ENCODE results near the gene SF3B6. TPM values are rescaled to one million over a fixed set of nuclear protein-coding genes. Genes with fewer than 3 reads are reported as not detected.

The SF3B6 gene
- total RNA-seq, 1 donor from 2014 or later = 128 TPM

- peak within 1 kb of the TSS; percentile 75 for H3K27ac Mint-ChIP-seq
These were observed 8.5 kb upstream of the SF3B6 start, which contains the start of gene TP53I3 for GRCh38 chr2:24084386-24085199. Gene TP53I3 (minus strand): TSS chr2:24084834. CDS start chr2:24084326, 508 bp downstream.

DNA sequence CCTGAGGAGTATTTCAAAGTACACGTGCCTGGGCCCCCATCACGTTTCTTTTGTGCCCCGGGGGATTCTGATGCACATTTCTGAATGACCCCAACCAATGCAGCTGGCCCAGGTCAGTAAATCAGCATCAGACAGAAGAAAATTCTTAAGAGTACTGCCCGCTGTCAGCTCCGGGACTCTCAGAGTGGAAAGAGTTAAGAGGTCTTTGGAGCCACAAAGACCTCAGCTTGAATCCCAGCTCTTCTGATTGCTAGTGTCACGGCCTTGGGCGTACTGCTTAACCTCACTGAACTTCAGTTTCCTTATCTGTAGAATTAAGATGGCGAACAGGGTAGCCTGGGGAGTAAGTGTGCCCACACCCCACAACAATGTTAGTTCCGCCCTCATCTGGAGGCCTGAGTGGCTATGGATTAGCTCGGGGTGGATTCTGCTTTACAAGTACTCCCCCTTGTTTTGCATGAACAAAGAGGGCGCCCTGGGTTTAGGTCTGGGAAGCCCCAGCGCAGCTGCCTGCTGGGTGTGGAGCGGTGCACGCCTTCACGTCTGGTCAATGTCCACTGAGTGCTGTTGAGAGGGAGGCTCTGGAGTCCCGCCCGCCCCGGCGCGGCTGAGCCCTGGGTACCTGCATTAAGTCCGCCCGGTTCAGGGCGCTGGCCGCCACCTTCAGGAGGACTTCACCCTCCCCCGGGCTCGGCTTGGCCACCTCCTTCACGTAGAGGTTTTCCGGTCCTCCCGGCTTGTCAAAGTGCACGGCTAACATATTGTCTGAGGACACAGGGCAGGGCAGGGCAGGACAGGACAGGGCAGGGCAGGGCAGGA lies 7.7 kb upstream of the SF3B6 start:
- Mint-ChIP-seq H3K4me1 (ENCODE audit: low read depth) (peaks cover 18% of the 10 kb centered on the region), H3K27me3 (ENCODE audit: insufficient read depth) (no peaks in the 10 kb centered on the region), H3K9me3 (no peaks in the 10 kb centered on the region), H3K27ac (peak overlapping the region; percentile 75), H3K36me3 (ENCODE audit: low read depth) (peaks cover 5% of the 10 kb centered on the region), H3K4me3 (peak overlapping the region; percentile 85)
- intact Hi-C loops (cut with micrococcal nuclease) = loop anchor here (1.0 to 5.0 kb wide), 9 partner anchors 7 to 299 kb away; partner anchors contain the start of genes ATAD2B, FAM228B, PFN4 and SF3B6
- no peak for DNase-seq (ENCODE audit: low spot score)

More at GRCh38 chr2:24084386-24085199, 8.5 kb upstream of the SF3B6 start, which contains the start of gene TP53I3:
- Mint-ChIP-seq H3K36me3 (ENCODE audit: low read depth) (peaks cover 6% of the 10 kb centered on the region), H3K27me3 (ENCODE audit: insufficient read depth) (no peaks in the 10 kb centered on the region), H3K9me3 (no peaks in the 10 kb centered on the region), H3K4me1 (ENCODE audit: low read depth) (peaks cover 18% of the 10 kb centered on the region), H3K4me3 (peak within 1 kb of the TSS; percentile 85)
- intact Hi-C loops (cut with micrococcal nuclease) = loop anchor here (1.0 to 5.0 kb wide), 9 partner anchors 8 to 298 kb away; partner anchors contain the start of genes ATAD2B, FAM228B, PFN4 and SF3B6
- peak; percentile 77 for DNase-seq (ENCODE audit: low spot score)

DNA sequence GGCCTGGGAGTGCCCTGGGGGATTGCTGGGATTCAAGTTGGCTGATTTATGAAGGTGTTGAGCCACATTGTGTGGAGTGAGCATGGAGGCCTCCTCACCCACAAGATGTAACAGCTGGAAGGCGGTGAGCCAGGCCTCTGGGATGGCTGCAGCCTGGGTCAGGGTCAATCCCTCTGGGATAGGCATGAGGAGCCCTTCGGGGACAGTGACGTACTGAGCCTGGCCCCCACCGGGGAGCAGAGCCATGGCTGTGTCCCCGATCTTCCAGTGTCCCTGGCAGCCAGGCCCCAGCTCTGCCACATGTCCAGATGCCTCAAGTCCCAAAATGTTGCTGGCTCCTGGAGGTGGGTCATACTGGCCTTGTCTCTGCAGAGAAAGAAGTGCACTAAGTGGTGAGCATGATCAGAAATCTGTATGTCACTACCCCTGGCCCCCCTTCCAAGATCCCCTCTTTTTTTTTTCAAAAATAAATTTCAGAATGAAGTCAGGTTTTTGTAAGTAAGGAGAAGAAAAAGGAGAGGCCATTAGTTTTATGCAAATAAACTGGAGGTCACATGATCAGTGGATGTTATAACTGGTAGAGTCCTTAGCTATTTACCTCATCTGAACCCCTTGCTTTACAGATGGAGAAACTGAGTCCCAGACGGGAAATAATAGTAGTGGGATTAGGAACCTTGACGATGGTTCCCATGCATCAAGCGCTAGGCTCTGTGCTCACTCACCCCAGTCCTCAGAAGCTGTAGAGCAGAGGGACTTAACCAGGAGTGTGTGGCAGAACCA lies 6.9 kb upstream of the SF3B6 start:
- Mint-ChIP-seq H3K9me3 (no peaks in the 10 kb centered on the region), H3K4me3 (peak overlapping the region; percentile 85), H3K27me3 (ENCODE audit: insufficient read depth) (no peaks in the 10 kb centered on the region), H3K36me3 (ENCODE audit: low read depth) (peaks cover 5% of the 10 kb centered on the region), H3K4me1 (ENCODE audit: low read depth) (peaks cover 19% of the 10 kb centered on the region), H3K27ac (no peak overlapping the region)
- intact Hi-C loops (cut with micrococcal nuclease) = loop anchor here (5.0 kb wide), 1 partner anchor 276 kb away; no protein-coding TSS in a partner anchor
- DNase-seq (ENCODE audit: low spot score) = no peak

- H3K4me3 Mint-ChIP-seq = no peak overlapping the region
- H3K9me3 Mint-ChIP-seq = no peaks in the 10 kb centered on the region
- DNase-seq (ENCODE audit: low spot score) = no peak
- H3K27ac Mint-ChIP-seq = no peak overlapping the region
- H3K27me3 Mint-ChIP-seq (ENCODE audit: insufficient read depth) = peaks cover 2% of the 10 kb centered on the region
- H3K36me3 Mint-ChIP-seq (ENCODE audit: low read depth) = peaks cover 3% of the 10 kb centered on the region
- peaks cover 27% of the 10 kb centered on the region for H3K4me1 Mint-ChIP-seq (ENCODE audit: low read depth)
- intact Hi-C loops (cut with micrococcal nuclease) = loop anchor here (5.0 kb wide), 1 partner anchor 273 kb away; no protein-coding TSS in a partner anchor
These were observed 4.6 kb upstream of the SF3B6 start for GRCh38 chr2:24080701-24081100.

GRCh38 chr2:24077879-24078278 lies 1.8 kb upstream of the SF3B6 start:
- intact Hi-C loops (cut with micrococcal nuclease) = loop anchor here (2.0 to 5.0 kb wide), 3 partner anchors 45 to 714 kb away; partner anchors contain the start of genes CENPO, FAM228B, PFN4 and PTRHD1
- Mint-ChIP-seq H3K4me1 (ENCODE audit: low read depth) (peaks cover 33% of the 10 kb centered on the region), H3K9me3 (no peaks in the 10 kb centered on the region), H3K36me3 (ENCODE audit: low read depth) (peaks cover 12% of the 10 kb centered on the region), H3K27me3 (ENCODE audit: insufficient read depth) (peaks cover 2% of the 10 kb centered on the region), H3K4me3 (peak overlapping the region; percentile 98), H3K27ac (peak overlapping the region; percentile 52)
- DNase-seq (ENCODE audit: low spot score) = no peak

- Mint-ChIP-seq H3K27ac (peak overlapping the region; percentile 52), H3K4me1 (ENCODE audit: low read depth) (peaks cover 33% of the 10 kb centered on the region)
- intact Hi-C loops (cut with micrococcal nuclease) = loop anchor here (2.0 to 5.0 kb wide), 3 partner anchors 45 to 715 kb away; partner anchors contain the start of genes CENPO, FAM228B, PFN4 and PTRHD1
These were observed 1.4 kb upstream of the SF3B6 start for GRCh38 chr2:24077535-24077877.

DNA sequence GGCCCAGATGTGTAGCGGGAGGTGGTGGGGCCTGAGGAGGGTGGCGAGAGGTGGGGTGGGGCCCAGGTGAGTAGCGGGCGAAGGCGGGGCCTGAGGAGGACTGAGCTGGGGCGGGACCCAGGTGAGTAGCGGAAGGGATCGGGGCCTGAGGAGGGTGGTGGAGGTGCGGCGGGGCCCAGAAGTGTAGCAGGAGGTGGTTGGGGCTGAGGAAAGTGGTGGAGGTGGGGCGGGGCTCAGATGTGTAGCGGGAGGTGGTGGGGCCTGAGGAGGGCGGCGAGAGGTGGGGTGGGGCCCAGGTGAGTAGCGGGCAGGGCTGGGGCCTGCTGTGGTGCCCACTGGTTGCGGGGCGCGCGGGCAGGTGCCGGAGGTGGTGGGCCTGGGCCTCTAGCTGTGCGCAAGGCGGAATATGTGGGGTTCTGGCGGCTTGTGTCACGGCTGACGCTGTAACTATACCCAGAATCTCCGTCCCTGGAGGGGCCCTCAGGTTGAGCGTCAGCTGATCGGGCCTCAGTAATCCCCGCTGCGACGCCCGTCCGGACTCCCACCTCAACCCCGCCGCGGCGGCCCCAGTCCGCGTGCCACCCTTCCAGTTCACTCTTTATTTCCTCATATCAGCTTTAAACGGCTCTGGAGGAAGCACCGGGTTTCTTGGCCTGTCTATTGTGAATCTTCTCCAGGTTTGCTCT lies 866 bp upstream of the SF3B6 start:
- Mint-ChIP-seq H3K27me3 (ENCODE audit: insufficient read depth) (peaks cover 2% of the 10 kb centered on the region), H3K4me3 (peak overlapping the region; percentile 98), H3K9me3 (no peaks in the 10 kb centered on the region), H3K4me1 (ENCODE audit: low read depth) (peaks cover 33% of the 10 kb centered on the region), H3K27ac (peak overlapping the region; percentile 52), H3K36me3 (ENCODE audit: low read depth) (peaks cover 17% of the 10 kb centered on the region)
- no peak for DNase-seq (ENCODE audit: low spot score)
- intact Hi-C loops (cut with micrococcal nuclease) = loop anchor here (1.0 to 5.0 kb wide), 9 partner anchors 7 to 715 kb away; partner anchors contain the start of genes ATAD2B, CENPO, FAM228B and ITSN2

More at GRCh38 chr2:24077535-24077877, 1.4 kb upstream of the SF3B6 start:
- Mint-ChIP-seq H3K27me3 (ENCODE audit: insufficient read depth) (peaks cover 2% of the 10 kb centered on the region), H3K36me3 (ENCODE audit: low read depth) (peaks cover 15% of the 10 kb centered on the region), H3K4me3 (peak overlapping the region; percentile 98), H3K9me3 (no peaks in the 10 kb centered on the region)
- no peak for DNase-seq (ENCODE audit: low spot score)

DNA sequence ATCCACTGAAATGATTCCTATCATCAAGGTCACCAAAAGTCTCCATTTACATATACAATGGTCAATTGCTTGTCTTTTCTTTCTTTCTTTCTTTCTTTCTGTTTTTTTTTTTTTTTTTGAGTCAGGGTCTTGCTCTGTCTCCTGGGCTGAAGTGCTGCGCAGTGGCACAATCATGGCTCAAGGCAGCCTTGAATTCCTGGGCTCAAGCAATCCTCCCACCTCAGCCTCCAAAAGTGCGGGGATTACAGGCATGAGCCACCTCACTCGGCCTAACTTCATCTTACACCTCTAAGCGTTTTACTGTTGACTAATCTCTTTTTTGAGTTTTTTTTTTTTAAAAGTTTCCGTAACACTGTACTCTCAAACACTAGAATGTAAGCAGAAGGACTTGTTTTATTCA lies 867 bp downstream of the SF3B6 start:
- intact Hi-C loops (cut with micrococcal nuclease) = loop anchor here (5.0 kb wide), 1 partner anchor 717 kb away; the partner anchor contains the start of genes CENPO and PTRHD1
- Mint-ChIP-seq H3K36me3 (ENCODE audit: low read depth) (peaks cover 17% of the 10 kb centered on the region), H3K27me3 (ENCODE audit: insufficient read depth) (peaks cover 2% of the 10 kb centered on the region), H3K27ac (peak overlapping the region; percentile 94), H3K9me3 (no peaks in the 10 kb centered on the region), H3K4me3 (peak overlapping the region; percentile 98), H3K4me1 (ENCODE audit: low read depth) (peaks cover 33% of the 10 kb centered on the region)
- no peak for DNase-seq (ENCODE audit: low spot score)

GRCh38 chr2:24073816-24074215 lies 2.3 kb downstream of the SF3B6 start:
- intact Hi-C loops (cut with micrococcal nuclease) = no loop called here
- H3K36me3 Mint-ChIP-seq (ENCODE audit: low read depth) = peaks cover 21% of the 10 kb centered on the region

GRCh38 chr2:24072259-24072658 lies 3.9 kb downstream of the SF3B6 start:
- intact Hi-C loops (cut with micrococcal nuclease) = no loop called here
- Mint-ChIP-seq H3K4me1 (ENCODE audit: low read depth) (peaks cover 33% of the 10 kb centered on the region), H3K27ac (no peak overlapping the region), H3K4me3 (no peak overlapping the region), H3K27me3 (ENCODE audit: insufficient read depth) (peaks cover 2% of the 10 kb centered on the region), H3K36me3 (ENCODE audit: low read depth) (peaks cover 26% of the 10 kb centered on the region), H3K9me3 (no peaks in the 10 kb centered on the region)
- DNase-seq (ENCODE audit: low spot score) = no peak

More at GRCh38 chr2:24073816-24074215, 2.3 kb downstream of the SF3B6 start:
- peaks cover 2% of the 10 kb centered on the region for H3K27me3 Mint-ChIP-seq (ENCODE audit: insufficient read depth)
- no peaks in the 10 kb centered on the region for H3K9me3 Mint-ChIP-seq
- H3K4me3 Mint-ChIP-seq = peak overlapping the region; percentile 36
- H3K27ac Mint-ChIP-seq = peak overlapping the region; percentile 56
- DNase-seq (ENCODE audit: low spot score) = no peak
- peaks cover 40% of the 10 kb centered on the region for H3K4me1 Mint-ChIP-seq (ENCODE audit: low read depth)

GRCh38 chr2:24065341-24065740 lies 10.8 kb downstream of the SF3B6 start:
- Mint-ChIP-seq H3K4me1 (ENCODE audit: low read depth) (peaks cover 16% of the 10 kb centered on the region), H3K9me3 (no peaks in the 10 kb centered on the region), H3K36me3 (ENCODE audit: low read depth) (peaks cover 9% of the 10 kb centered on the region), H3K4me3 (no peak overlapping the region), H3K27ac (no peak overlapping the region), H3K27me3 (ENCODE audit: insufficient read depth) (no peaks in the 10 kb centered on the region)
- no peak for DNase-seq (ENCODE audit: low spot score)
- intact Hi-C loops (cut with micrococcal nuclease) = no loop called here
